BE2C (cell line): ENCODE results near the gene CBARP.

Experiments
- DNase-seq: peaks from one replicate; pipeline ENCODE4 v3.0.0-alpha.2; 2020
- H3K27me3 ChIP-seq: fragments of 250-450 bp; sonication (Bioruptor Pico); 2 replicates; pipeline ENCODE4 v1.5.1; 2020; ENCODE audit warnings: mild to moderate bottlenecking
- H3K36me3 ChIP-seq: fragments of 250-450 bp; sonication (Bioruptor Pico); 2 replicates; pipeline ENCODE4 v1.5.1; 2020; ENCODE audit warnings: mild to moderate bottlenecking
- H3K4me1 ChIP-seq: fragments of 250-450 bp; sonication (Bioruptor Pico); 2 replicates; pipeline ENCODE4 v1.5.1; 2020
- H3K4me3 ChIP-seq: 2 replicates; pipeline ENCODE4 v1.5.1; 2011; ENCODE audit warnings: low read depth, low read length
- H3K9me3 ChIP-seq: fragments of 250-450 bp; sonication (Bioruptor Pico); 2 replicates; pipeline ENCODE4 v1.5.1; 2020
- TF ChIP-seq, protein P1 (sequence below): IDR thresholded peaks from 2 replicates; pipeline ENCODE4 v1.5.1; 2012; ENCODE audit warnings: mild to moderate bottlenecking, low read depth, low read length

CBARP gene

DNA sequence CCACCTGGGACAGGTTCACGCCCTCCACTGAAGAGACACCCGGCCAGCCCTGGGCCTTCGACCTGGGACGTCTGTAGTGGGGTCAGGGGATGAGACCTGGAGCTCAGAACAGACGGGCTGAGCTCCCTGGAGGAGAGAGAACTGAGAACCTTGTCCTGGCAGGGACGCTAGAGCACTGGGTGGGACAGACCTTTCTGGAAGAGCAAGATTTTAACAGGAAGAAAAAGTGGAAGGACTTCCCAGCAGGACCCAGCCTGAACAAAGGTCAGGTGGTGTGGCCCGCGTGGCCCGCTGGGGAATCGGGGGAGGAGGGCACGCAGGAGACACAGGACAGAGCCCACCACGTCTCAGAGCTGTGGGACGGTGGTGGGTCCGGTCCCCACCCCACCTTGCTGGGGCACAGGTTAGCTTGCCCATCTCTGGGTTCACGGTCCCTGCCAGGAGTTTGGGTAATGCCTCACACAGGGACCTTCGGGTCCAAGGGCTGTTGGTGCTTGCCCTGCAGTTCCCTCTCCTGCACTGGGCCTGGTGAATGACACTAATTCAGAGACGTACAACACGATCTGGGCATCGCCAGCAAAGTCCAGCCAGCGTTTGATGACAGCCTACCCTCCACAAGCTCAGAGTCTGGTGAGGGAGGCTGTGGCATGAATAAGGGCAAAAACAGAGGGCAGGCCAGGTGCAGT, 46.6 kb upstream of the CBARP start:
- H3K4me1 ChIP-seq, result no peaks in the 10 kb centered on the region
- TF ChIP-seq, protein P1, sequence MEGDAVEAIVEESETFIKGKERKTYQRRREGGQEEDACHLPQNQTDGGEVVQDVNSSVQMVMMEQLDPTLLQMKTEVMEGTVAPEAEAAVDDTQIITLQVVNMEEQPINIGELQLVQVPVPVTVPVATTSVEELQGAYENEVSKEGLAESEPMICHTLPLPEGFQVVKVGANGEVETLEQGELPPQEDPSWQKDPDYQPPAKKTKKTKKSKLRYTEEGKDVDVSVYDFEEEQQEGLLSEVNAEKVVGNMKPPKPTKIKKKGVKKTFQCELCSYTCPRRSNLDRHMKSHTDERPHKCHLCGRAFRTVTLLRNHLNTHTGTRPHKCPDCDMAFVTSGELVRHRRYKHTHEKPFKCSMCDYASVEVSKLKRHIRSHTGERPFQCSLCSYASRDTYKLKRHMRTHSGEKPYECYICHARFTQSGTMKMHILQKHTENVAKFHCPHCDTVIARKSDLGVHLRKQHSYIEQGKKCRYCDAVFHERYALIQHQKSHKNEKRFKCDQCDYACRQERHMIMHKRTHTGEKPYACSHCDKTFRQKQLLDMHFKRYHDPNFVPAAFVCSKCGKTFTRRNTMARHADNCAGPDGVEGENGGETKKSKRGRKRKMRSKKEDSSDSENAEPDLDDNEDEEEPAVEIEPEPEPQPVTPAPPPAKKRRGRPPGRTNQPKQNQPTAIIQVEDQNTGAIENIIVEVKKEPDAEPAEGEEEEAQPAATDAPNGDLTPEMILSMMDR, result no peak
- peaks cover 1% of the 10 kb centered on the region for H3K36me3 ChIP-seq

DNA sequence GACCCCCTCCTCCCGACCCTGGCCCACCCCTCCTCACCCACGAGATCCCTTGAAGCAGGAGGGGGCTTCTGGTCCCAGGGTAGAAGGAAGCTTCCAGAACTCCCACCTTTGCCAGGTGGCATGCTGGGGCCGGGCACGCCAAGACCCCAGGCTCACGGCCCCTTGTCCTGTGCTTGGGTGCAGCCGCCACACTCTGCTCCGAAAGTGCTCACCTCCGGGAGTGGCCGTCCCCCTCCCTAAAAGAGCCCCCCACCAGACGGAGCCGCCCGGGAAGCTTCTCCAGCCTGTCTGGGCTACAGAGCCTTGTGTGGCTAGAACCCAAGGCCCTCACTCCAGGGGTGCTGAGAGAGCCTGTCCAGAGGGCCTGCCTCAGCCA, 46.1 kb upstream of the CBARP start:
- no peaks in the 10 kb centered on the region for H3K4me1 ChIP-seq
- H3K4me3 ChIP-seq, result no peak overlapping the region
- DNase-seq, result no peak
- TF ChIP-seq, protein P1, result no peak
- peaks cover 29% of the 10 kb centered on the region for H3K27me3 ChIP-seq
- H3K36me3 ChIP-seq, result peaks cover 6% of the 10 kb centered on the region
- no peaks in the 10 kb centered on the region for H3K9me3 ChIP-seq

More for the DNA sequence above, 46.6 kb upstream of the CBARP start:
- DNase-seq, result no peak
- Histone ChIP-seq H3K27me3 (peaks cover 29% of the 10 kb centered on the region), H3K4me3 (no peak overlapping the region), H3K9me3 (no peaks in the 10 kb centered on the region)

DNA sequence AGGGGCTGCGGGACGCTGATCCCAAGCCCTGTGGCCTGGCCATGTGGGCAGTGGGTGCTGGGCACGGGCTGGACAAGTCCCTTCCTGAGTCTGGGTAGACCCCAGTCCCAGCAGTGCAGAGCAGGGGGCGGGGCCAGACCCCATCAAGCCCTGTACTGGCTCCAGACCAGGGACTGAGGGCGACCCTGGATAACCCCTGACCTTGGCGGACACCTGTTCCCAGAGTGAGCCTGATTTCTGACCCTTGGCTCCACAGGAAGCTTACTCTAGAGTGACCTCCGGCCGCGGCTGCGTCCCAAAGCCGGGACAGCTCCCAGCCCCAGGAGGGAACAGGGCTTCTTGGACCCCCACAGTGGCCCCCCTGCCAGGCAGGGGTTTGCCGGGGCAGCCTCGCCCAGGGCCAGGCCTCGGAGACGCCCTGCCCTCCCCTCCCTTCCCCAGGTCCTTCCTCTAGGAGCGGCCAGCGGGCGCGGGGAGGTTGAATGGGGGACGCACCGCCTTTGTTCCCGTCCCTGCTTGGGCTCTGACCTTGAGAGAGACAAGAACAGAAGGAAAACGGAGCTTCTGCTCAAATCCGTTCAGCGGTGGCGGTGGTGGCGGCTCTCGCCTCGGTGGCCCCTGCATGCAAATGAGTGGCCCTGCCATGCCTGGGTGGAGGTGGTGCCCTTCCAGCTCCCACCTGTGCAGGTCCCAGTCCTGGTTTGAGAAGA, 45.6 kb upstream of the CBARP start:
- DNase-seq, result no peak
- H3K9me3 ChIP-seq, result no peaks in the 10 kb centered on the region
- no peaks in the 10 kb centered on the region for H3K4me1 ChIP-seq
- peaks cover 29% of the 10 kb centered on the region for H3K27me3 ChIP-seq
- peaks cover 8% of the 10 kb centered on the region for H3K36me3 ChIP-seq
- H3K4me3 ChIP-seq, result no peak overlapping the region
- TF ChIP-seq, protein P1, result no peak

DNA sequence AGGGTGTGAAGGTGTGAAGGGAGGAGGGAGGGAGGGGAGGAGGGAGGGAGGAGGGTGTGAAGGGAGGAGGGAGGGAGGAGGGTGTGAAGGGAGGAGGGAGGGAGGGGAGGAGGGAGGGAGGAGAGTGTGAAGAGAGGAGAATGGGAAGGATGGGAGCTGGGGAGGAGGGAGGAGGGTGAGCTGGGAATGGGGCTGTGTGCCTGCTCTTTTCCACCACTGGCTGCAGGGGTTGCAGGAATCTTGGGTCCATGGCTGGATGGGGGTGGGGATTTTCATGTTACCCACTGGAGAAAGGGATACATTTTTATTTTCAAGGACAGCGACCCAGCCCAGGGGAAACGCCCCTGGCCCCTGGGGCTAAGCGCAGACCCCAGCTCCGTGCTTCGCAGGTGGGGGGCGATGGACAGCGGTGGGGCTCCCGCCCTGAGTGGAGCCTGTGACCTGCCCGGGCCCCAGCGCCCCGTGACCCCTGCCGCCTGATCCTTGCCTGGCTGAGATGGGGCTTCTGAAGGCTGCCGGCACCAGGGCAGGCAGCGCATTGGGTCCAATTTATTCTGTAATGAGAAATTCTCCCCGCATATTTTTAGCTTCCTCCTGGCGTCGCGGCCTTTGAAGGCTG, 44.9 kb upstream of the CBARP start:
- TF ChIP-seq, protein P1, result no peak
- Histone ChIP-seq H3K4me1 (no peaks in the 10 kb centered on the region), H3K36me3 (peaks cover 10% of the 10 kb centered on the region), H3K27me3 (peaks cover 24% of the 10 kb centered on the region), H3K4me3 (no peak overlapping the region), H3K9me3 (no peaks in the 10 kb centered on the region)
- DNase-seq, result no peak

DNA sequence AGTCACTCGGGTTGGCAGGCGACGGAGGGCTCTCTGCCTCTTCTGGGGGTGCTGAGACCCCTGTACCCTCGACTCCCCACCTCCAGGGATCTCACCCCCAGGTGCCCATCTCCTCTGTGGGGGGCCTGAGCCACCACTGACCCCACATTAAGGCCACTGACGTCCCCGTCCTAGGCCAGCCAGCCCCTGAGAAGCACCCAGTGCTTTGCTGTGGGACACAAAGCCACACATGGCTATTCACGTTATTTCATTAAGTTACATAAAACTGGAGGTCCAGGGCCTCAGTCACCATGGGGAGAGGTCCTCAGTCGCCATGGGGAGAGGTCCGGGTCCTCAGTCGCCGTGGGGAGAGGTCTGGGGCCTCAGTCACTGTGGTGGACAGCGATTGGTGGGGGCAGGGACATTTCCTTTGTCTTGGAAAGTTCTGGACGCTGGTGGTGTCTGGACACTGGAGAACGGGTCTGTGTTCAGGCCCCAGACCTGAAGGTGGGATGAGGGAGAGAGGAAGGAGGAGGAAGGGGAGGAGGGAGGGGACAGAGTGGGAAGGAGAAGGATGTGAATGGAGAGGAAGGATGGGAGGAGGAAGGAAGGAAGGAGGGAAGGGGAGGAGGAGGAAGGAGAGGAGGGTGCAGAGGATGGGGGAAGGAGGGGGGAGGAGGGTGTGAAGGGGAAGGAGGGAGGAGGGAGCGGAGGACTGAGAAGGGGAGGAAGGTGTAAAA, 43.9 kb upstream of the CBARP start:
- H3K27me3 ChIP-seq, result peaks cover 15% of the 10 kb centered on the region

More for the DNA sequence above, 43.9 kb upstream of the CBARP start:
- no peaks in the 10 kb centered on the region for H3K4me1 ChIP-seq
- H3K4me3 ChIP-seq, result no peak overlapping the region
- peaks cover 12% of the 10 kb centered on the region for H3K36me3 ChIP-seq
- H3K9me3 ChIP-seq, result no peaks in the 10 kb centered on the region
- TF ChIP-seq, protein P1, result no peak
- DNase-seq, result no peak
